ENCODE results near the gene SHB. TPM values are rescaled to one million over a fixed set of nuclear protein-coding genes. Genes with fewer than 3 reads are reported as not detected.
A peak's percentile ranks its signal among the peaks of the same experiment; 100 is the strongest.

Gene SHB
- total and polyA plus RNA-seq, 2 of the 13 experiments (the other 11 are each of a cell fraction or from before 2014, with no cell fraction given) = 19.4 to 20.7 TPM

DNA sequence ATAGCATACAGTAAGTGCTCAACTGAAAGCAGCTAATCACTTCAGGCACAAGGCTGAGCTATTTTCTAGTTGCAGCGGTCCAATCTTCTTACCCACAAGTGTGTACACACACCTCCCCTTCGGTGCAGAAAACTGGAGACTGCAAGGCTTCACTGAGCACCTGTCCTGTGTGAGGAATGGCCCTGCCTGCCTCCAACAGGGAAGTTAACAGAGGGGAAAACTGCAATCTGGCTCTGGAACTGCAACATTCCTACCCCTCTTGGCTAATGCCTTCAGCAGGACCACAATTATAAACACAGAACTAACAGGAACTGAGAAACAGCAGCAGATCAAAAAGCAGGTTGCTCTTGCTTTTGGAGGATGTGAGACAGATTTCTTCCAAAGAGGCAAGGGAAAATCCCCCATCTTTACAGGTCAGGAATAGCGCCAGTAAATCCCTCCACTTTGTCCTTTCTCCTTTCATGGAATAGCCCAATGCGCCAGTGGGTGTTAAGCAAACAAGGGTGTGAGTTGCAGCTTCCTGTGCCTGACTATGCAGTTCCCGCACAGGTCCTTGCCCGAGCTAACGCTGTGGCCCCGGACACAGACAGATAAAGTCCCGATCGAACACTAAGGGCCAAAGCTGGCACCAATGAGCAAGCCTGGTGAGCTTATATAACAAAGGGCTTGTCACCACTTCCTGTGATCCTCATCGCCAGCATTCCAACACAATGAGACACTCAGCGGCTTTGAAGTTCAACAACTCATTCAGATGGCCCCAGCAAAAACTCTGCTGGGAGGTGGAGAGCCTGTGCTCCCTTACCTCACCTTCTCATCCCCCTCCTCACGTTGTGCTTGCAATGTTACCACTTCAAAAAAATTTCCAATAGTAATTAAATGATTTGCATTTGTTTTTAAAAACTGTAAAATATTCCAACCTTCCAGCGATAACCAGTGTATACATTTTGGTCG, 21.5 kb downstream of the SHB start (continued):
- TF ChIP-seq PRDM10 (CRISPR knock-in tag; IDR thresholded peaks at IDR 0.05; ENCODE audit: low read depth) (peak; percentile 97), ATM (IDR thresholded peaks at IDR 0.05; ENCODE audit: borderline replicate concordance) (peak; percentile 85; the same call in 1 of the 2 replicates), SCMH1 (CRISPR knock-in tag; IDR thresholded peaks at IDR 0.05; ENCODE audit: borderline replicate concordance) (no peak), TAF15 (IDR thresholded peaks at IDR 0.05; ENCODE audit: low read depth, low read length, poor library complexity, severe bottlenecking) (no peak), DR1 (CRISPR knock-in tag; IDR thresholded peaks at IDR 0.05) (0 out of 2 replicates have a peak, but pooled peaks have one; percentile 36), ZBTB1 (CRISPR knock-in tag; IDR thresholded peaks at IDR 0.05; ENCODE audit: borderline replicate concordance) (peak; percentile 47; the same call in 1 of the 2 replicates), ZNF333 (CRISPR knock-in tag; IDR thresholded peaks at IDR 0.05; ENCODE audit: borderline replicate concordance) (no peak), ZNF552 (CRISPR knock-in tag; IDR thresholded peaks at IDR 0.05; ENCODE audit: borderline replicate concordance) (peak; percentile 80; the same call in 1 of the 2 replicates), ZNF564 (CRISPR knock-in tag; IDR thresholded peaks at IDR 0.05) (no peak), ZNF784 (CRISPR knock-in tag; IDR thresholded peaks at IDR 0.05; ENCODE audit: borderline replicate concordance) (peak; percentile 25; the same call in 1 of the 2 replicates), CSRNP2 (CRISPR knock-in tag; conservative IDR thresholded peaks at IDR 0.05; ENCODE audit: low read depth) (no peak), ZNF256 (CRISPR knock-in tag; conservative IDR thresholded peaks at IDR 0.05) (no peak), ZFP82 (CRISPR knock-in tag; IDR thresholded peaks at IDR 0.05; ENCODE audit: borderline replicate concordance) (no peak), ZNF282 (IDR thresholded peaks at IDR 0.05; ENCODE audit: partially characterized antibody) (no peak), KLF9 (CRISPR knock-in tag; IDR thresholded peaks at IDR 0.05; ENCODE audit: low read depth) (no peak), ZMYM3 (CRISPR knock-in tag; IDR thresholded peaks at IDR 0.05) (peak; percentile 90), MATR3 (CRISPR knock-in tag; IDR thresholded peaks at IDR 0.05) (no peak)
- TF ChIP-seq, protein P1, sequence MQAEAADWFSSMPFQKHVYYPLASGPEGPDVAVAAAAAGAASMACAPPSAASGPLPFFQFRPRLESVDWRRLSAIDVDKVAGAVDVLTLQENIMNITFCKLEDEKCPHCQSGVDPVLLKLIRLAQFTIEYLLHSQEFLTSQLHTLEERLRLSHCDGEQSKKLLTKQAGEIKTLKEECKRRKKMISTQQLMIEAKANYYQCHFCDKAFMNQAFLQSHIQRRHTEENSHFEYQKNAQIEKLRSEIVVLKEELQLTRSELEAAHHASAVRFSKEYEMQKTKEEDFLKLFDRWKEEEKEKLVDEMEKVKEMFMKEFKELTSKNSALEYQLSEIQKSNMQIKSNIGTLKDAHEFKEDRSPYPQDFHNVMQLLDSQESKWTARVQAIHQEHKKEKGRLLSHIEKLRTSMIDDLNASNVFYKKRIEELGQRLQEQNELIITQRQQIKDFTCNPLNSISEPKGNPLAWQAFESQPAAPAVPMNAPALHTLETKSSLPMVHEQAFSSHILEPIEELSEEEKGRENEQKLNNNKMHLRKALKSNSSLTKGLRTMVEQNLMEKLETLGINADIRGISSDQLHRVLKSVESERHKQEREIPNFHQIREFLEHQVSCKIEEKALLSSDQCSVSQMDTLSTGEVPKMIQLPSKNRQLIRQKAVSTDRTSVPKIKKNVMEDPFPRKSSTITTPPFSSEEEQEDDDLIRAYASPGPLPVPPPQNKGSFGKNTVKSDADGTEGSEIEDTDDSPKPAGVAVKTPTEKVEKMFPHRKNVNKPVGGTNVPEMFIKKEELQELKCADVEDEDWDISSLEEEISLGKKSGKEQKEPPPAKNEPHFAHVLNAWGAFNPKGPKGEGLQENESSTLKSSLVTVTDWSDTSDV (CRISPR knock-in tag; IDR thresholded peaks at IDR 0.05) = no peak

All from HepG2 (cell line).